AG04449 (cell line): ENCODE data around the gene CCDC85C.

ENCODE experiments used
- CTCF ChIA-PET: fragments of 350-600 bp; formaldehyde crosslinking; extraction: SDS; loops from one replicate; lab custom pipeline; 2021; ENCODE audit warnings: antibody characterized with exemption; lab: Yijun Ruan, JAX
- POLR2A ChIA-PET: fragments of 400-600, 350-600 bp; formaldehyde crosslinking; extraction: SDS; loops from one replicate; lab custom pipeline; 2020; ENCODE audit warnings: antibody characterized with exemption, inconsistent platforms; lab: Yijun Ruan, JAX
- DNase-seq: peaks from one replicate; pipeline ENCODE4 v3.0.0-alpha.2; 2010; ENCODE audit warnings: low read depth, low spot score
- H3K4me3 ChIP-seq: 2 replicates; pipeline ENCODE4 v1.5.1; 2011; ENCODE audit warnings: low read depth, mild to moderate bottlenecking, control low read depth, low read length
- CTCF ChIP-seq: IDR thresholded peaks from one replicate; pipeline ENCODE4 v1.5.1; 2011; ENCODE audit warnings: mild to moderate bottlenecking, moderate library complexity, low read length, control low read depth, inconsistent platforms; ENCODE audit not compliant: insufficient read depth; ENCODE audit errors: missing control alignments

The CCDC85C gene

GRCh38 chr14:99561864-99562263 lies 42.1 kb downstream of the CCDC85C start:
- CTCF ChIA-PET, result interaction anchor here (1.1 to 2.4 kb wide), 7 partner anchors 10 to 75 kb away, joined by 3 to 9 read pairs (median 6); no protein-coding TSS in a partner anchor
- no peak for TF ChIP-seq CTCF
- POLR2A ChIA-PET, result interaction anchor here (1.0 kb wide), 1 partner anchor 18 kb away, joined by 3 read pairs; no protein-coding TSS in a partner anchor
- no peak for DNase-seq
- no peak overlapping the region for H3K4me3 ChIP-seq

DNA sequence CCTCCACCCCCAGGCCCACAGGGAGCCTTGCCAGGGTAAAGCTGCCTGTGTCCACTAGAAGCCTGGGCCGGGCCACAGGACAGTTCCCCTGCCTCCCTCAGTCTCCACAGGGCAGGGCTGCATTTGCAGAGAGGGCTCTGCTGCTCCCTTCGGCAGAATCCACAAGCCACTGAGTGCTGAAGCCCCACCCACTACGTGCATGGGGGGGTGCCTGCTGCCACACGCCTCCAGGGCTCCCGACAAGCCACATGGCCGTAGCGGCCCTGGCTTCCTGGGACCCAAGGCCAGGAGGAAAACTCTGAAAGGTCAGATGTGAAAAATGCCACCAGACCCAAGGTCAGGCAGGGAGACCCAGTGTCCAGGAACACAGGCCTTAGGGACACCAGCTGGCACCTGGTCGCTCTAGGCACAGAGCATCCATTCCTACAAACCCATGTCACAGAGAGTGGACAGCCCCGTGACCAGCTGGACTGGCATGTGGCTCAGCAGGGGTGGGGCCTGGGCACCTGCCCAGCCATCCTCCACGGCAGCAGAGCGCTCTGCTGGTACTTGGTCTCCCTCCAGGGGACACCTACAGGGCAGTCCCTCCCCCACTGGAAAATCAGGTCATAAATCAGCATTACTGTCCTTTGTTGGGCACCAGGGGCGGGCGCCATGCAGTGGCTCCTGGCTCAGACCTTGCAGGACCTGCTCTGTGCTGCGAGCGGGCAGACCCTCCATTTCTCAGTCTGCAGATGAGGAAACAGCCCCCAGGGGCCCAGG lies 42.9 kb downstream of the CCDC85C start:
- no peak for TF ChIP-seq CTCF
- ChIA-PET CTCF (interaction anchor here (1.1 to 2.4 kb wide), 2 partner anchors 13 to 62 kb away, joined by 3 to 9 read pairs; no protein-coding TSS in a partner anchor), POLR2A (no interaction called here)
- no peak for DNase-seq
- H3K4me3 ChIP-seq, result no peak overlapping the region

GRCh38 chr14:99560403-99560802 lies 43.6 kb downstream of the CCDC85C start:
- DNase-seq, result no peak
- ChIA-PET CTCF (no interaction called here), POLR2A (no interaction called here)
- H3K4me3 ChIP-seq, result no peak overlapping the region
- TF ChIP-seq CTCF, result no peak

DNA sequence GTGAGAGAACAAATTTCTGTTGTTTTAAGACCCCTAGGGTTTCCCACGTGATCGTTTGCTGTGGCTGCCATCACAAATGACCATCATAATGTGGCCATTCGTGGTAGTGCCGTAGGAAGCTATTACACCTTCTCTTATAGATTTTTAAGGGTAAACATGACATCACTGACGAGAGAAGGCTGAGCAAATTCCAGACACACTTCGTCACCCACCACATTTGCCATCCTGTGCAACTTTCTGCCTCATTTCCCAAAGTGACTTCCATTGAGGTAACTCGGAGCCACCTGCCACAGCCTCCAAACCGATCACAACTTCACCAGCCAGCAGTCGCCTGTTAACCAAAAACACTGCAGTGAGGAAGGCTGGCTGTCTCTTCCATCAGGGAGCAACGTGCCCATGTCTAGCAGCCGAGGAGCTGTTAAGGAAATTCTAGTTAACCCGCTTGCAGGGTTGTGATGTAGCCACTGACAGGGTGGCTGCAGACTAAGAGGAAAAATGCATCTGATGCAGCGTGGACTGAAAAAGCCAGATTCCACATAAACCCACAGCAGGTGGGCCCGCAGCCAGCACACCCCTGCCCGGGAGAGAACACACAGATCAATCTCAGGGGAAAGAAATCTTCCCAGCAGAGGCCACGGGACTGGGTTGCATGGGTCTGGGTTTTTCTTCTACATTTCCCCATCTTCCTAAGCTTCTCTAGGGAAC lies 44.6 kb downstream of the CCDC85C start:
- POLR2A ChIA-PET, result no interaction called here
- no peak overlapping the region for H3K4me3 ChIP-seq
- CTCF ChIA-PET, result interaction anchor here (0.9 kb wide), 1 partner anchor 16 kb away, joined by 4 read pairs; no protein-coding TSS in a partner anchor
- DNase-seq, result no peak
- no peak for TF ChIP-seq CTCF

DNA sequence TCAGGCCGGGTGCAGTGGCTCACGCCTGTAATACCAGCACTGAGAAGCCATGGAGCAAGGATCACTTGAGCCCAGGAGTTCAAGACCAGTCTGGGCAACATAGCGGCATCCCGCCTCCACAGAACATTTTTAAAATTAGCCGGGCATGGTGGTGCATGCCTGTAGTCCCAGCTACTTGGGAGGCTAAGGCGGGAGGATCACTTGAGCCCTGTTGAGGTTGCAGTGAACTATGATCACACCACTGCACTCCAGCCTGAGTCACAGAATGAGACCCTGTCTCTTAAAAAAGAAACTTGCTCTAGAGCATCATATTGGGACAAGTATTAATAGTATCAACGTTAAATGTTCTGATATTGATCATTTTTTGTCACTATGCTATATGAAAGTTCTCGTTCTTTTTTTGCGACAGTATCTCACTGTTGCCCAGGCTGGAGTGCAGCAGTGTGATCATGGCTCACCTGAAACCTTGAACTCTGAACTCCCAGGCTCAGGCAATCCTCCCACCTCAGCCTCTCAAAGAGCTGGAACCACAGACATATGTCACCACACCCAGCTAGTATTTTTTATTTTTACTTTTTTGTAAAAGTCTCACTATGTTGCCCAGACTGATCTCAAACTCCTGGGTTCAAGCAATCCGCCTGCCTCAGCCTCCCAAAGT lies 47.7 kb downstream of the CCDC85C start:
- TF ChIP-seq CTCF, result no peak
- CTCF ChIA-PET, result interaction anchor here (1.0 to 1.2 kb wide), 2 partner anchors 12 to 14 kb away, joined by 3 read pairs; no protein-coding TSS in a partner anchor
- POLR2A ChIA-PET, result no interaction called here
- no peak overlapping the region for H3K4me3 ChIP-seq
- no peak for DNase-seq
